Right forelimb (tissue), 1 donor: ENCODE data around the gene NNT.
A peak's percentile ranks its signal among the peaks of the same experiment; 100 is the strongest.
"Not testable (repeated sequence)": the region's sequence is repeated elsewhere in the genome, so short reads cannot be mapped to it uniquely, and the experiment has no call there.

Experiments used
- DNase-seq: peaks from one replicate; pipeline ENCODE4 v3.0.0-alpha.2; 2018

Gene NNT

DNA sequence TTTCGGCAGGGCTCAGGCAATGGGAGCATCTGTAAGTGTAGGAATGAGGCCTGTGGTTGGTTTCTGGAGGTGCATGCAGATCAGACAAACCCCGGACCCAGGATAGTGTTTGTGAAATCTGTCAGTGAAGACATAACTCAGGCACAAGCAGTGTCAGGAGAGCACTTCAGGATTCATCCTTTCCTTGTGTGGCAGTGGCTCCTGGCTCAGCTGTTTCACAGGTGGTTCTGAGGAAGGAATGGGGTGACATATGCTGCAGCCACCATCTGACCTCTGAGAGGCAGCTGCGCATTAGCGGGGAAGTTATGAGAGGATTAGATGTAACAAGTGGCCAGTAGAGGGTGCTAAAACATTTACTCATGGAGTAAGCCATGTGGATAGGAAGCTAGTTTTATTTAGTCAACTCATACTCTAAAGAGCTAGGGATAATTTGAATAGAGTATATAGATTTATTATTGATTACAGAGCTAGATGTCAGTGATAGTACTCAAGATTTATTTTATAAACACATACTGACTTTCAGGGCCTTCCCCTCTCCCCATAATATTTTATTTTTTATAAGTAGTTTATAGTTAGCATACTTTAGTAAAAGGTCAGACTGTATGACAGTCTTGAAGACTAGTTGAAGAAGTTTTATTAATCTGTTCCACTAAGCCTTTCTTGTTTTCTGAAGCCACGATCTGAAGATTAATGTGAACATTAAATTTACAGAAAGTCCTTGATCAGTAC is 28.4 kb downstream of the NNT start:
- DNase-seq: peak; percentile 48

DNA sequence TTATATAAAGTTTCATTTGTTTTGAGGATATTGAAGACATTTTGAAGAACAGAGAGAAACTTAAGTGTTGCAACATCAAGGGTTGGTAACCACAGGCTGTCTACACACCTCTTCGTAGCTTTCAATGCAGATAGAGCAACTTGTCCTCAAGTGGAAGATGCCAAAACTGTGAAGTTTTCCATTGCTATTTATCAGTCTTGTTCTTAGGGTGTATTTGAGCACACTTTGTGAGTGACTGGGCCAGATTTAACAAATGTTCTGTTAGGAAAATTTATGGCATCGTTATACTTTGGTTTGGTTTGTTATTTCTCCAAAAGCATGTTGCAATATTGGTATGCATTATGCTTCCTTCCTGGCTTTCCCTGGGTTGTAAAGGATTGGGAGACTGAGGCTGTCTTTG is 31.6 kb downstream of the NNT start:
- DNase-seq: no peak

DNA sequence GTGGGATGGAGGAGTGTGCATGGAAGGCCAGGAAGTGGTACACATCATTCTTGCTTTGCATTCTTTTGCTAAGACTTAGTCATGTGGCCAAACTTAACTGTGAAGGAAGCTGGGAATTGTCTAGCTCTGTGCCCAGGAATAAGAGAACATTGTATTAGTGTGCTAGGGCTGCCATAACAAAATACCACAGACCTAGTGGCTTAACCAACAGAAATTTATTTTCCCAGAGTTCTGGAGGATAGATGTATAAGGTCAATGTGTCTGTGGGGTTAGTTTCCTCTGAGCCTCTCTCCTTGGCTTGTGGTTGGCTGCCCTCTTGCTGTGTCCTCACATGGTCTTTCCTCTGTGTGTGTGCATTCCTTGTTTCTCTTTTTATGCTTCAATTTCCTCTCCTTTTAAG is 32.4 kb downstream of the NNT start:
- DNase-seq: no peak

DNA sequence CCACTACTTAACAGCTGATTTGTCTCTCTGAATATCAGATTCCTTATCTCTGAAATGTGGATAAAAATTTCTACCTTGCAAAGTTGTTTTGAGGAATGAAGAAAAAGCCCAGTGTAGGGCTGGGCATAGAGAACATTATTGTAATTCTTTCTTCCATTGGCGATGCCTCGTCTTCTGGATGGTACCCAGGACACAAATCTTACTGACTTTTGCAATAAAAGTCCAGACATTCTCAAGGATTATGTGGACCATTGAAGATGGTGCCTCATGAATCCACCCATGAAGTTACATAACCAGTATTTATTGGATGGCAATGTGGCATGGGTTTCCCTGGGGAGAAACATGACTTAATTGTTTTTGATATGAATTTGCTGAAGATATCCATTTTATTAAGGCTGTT is 33.1 kb downstream of the NNT start:
- no peak for DNase-seq

GRCh38 chr5:43637416-43637815 is 34.4 kb downstream of the NNT start:
- DNase-seq: no peak

DNA sequence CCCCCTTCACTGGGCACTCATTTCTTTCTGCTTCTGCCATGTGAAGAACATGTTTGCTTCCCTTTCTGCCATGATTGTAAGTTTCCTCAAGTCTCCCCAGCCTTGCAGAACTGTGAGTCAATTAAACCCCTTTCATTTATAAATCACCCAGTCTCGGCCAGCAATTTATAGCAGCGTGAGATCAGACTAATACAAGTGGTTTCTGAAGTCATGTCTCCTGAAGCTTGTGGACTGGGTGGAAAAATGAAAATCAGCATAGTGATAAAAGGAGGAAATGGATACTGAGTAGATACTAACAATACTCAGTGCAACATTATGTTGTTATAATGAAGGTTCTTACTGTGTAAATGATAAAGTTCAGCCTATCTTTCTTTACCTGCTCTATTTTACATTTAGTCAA is 35.1 kb downstream of the NNT start:
- DNase-seq: no peak

- DNase-seq: no peak
Measured at GRCh38 chr5:43638546-43638945, 35.6 kb downstream of the NNT start.

- DNase-seq: no peak
Measured at GRCh38 chr5:43639566-43639965, 36.6 kb downstream of the NNT start.

DNA sequence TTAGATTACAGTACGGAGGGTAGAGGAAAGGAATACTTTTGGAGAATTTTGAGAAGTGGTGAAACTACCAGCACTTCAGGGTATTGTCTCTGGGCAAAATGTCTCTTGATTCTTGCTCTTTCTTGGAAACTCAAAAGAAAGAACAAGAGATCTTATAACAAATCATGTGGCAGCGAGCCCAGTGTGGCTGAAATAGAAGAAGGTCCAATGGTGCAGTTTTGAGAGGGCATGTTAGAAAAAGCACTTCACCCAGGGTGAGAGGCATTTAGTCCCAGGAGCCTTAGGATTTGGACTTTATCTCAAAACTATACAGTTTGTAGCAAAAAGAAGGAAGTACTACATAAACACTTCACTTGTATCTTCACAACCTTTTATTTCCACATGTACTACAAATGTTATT is 39.4 kb downstream of the NNT start:
- no peak for DNase-seq

- DNase-seq: no peak
Measured at GRCh38 chr5:43643327-43643726, 40.3 kb downstream of the NNT start.

- no peak for DNase-seq
Measured at GRCh38 chr5:43643750-43644149, 40.8 kb downstream of the NNT start.

GRCh38 chr5:43646992-43647391 is 44.0 kb downstream of the NNT start:
- no peak for DNase-seq

DNA sequence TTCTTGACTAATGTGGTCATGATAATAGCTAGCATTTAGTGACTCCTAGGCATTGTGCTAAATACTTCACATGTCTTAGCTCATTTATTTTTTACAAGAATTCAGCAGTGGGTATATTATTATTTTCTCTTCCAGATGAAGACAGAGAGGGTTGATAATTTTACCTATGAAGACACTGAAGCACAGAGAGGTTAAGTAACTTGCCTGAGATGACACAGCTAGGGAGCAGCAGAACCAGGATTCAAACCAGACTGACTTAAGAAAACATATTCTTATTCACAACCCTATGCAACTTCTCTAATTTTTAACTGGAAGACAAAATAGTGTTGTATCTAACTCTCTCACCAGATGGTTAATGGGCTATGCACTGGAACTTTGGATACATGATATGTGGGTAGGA is 44.8 kb downstream of the NNT start:
- no peak for DNase-seq

- peak; percentile 44 for DNase-seq
Measured at GRCh38 chr5:43648499-43649124, 45.6 kb downstream of the NNT start.

DNA sequence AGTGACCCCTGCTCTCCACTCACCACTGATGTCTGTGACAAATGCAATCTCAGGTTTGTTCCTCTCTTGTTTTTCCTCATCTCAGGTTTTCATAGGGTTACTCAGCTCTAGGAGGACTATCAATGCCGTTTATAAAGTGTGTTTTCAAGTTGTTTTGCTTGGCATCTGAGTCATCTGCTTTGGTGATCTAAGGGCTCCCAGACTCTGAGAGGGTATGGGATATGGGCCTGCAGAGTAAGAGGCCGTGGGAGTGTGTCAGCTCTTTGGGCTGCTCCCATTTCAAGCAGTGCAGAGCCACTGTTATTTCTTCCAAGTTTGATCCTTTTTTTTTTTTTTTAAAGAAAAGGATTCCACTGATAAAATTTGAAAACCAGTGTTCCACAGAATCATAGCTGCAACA is 46.3 kb downstream of the NNT start:
- DNase-seq: no peak

DNA sequence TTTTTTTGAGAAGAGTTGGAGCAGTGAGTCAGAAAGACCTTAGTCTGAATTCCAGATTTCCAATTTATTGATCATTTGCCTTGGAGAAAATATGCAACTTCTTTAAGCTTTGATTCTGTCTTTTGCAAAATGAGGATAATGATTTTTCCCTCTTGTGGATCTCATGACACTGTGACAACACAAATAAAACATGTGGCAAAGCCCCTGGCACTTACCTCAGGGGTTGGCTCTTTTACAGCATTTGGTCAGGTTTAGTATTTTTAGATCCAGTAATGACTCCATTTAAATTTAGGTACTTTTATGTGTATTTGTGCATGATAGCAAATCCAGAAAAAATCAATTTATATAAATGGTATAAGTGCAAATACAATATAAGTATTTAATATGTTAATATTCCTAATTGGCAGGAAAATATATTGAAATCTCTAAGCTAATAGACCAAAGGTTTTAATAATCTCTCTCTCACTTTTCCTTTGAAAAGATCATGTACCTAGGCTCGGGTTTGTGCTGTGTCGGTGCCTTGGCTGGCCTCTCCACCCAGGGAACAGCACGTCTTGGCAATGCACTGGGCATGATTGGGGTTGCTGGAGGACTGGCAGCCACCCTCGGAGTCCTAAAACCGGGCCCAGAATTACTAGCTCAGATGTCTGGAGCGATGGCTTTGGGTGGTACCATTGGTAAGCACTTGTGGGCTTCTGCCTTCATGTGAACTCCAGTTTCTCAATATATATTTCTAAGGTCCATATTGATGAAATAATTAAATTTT is 49.7 kb downstream of the NNT start:
- DNase-seq: no peak

- no peak for DNase-seq
Measured at GRCh38 chr5:43658509-43658908, 55.5 kb downstream of the NNT start.

DNA sequence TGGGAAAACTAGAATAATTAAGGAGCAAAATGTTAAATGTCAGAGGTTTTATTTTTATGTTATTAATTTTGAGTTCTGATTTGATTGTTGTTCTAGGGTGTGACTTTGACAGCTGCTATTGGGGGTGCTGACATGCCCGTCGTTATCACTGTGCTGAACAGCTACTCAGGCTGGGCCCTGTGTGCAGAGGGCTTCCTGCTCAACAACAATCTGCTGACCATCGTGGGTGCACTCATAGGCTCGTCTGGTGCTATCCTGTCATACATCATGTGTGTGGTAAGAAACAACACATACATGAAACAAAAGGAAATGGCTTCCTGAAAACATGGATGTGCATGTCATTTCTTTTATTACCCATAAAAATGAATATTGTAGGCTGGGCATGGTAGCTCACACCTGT is 56.1 kb downstream of the NNT start:
- no peak for DNase-seq

- DNase-seq: no peak
Measured at GRCh38 chr5:43661102-43661501, 58.1 kb downstream of the NNT start.

- no peak for DNase-seq
Measured at GRCh38 chr5:43663916-43664315, 60.9 kb downstream of the NNT start.

DNA sequence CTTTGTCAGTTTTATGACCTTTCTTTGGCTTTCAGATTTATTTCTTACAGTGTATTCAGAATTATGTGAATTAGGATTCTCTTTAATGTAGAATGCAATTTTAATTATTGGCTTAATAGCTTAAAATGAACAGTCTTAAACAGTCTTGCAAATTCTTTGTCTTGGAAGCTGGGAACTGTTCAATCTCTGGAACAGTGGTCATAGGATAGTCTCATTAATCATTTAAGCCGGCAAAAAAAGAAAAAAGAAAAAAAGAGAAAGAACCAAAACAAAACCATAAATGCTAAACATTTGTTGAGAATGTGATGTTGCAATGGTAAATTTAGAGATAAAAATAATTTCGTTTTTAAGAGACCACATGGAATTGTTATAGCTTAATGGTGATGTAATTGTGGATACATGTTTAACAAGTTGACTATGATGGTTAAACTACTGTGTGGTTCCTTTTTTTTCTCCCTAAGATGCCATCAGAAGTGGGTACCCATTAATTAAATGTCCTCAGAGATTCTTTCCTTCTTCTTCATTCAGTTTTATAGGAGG is 61.6 kb downstream of the NNT start:
- DNase-seq: no peak

- not testable (repeated sequence) for DNase-seq
Measured at GRCh38 chr5:43665749-43666148, 62.8 kb downstream of the NNT start.

DNA sequence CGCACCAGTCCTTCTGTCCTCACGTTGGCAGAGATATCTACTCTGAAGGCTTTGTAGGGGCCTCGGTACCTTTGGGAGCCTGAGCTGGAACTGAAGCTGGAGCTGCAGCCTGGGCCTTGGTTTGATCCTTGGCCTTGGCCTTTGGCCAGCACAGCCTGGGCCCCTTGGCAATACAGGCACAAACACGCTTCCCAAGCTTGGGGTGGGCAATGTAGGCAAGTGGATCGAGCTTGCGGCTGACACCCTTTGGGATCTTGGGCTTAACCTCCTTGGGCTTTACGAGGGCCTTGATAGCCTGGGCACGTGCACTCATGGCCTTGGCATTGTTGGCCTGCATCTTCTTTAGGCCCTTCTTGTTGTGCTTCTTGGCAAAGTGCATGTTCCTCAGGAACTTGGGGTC is 63.7 kb downstream of the NNT start:
- DNase-seq: not testable (repeated sequence)

DNA sequence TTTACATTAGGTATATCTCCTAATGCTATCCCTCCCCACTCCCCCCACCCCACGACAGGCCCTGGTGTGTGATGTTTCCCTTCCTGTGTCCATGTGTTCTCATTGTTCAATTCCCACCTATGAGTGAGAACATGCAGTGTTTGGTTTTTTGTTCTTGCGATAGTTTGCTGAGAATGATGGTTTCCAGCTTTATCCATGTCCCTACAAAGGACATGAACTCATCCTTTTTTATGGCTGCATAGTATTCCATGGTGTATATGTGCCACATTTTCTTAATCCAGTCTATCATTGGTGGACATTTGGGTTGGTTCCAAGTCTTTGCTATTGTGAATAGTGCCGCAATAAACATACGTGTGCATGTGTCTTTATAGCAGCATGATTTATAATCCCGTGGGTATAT is 64.4 kb downstream of the NNT start:
- DNase-seq: not testable (repeated sequence)
